CD4-positive, alpha-beta T cell treated with Interleukin-17A for 1 hour (primary cell): Measurements from ENCODE around the gene ARFGEF3.

Experiments used
- DNase-seq: peaks from one replicate; pipeline ENCODE4 v3.0.0-alpha.2; 2020

The ARFGEF3 gene

DNA sequence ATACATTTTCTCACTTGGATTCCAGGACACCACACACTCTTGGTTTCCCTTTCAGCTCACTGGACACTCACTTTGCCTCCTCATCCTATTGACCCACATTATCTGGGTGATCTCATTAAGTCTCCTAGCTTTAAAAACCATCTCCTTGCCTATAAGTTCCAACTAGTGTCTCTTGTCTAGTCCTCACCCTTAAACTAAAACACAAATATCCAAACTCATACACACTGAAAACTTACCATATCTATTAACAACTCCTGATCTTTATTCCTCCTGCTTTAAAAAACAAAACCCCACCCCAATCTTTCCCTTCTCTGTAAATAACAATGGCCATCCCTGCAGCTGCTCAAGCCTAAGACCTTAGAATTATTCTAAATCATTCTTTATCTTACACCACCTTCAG is 212.5 kb downstream of the ARFGEF3 start:
- DNase-seq = no peak

DNA sequence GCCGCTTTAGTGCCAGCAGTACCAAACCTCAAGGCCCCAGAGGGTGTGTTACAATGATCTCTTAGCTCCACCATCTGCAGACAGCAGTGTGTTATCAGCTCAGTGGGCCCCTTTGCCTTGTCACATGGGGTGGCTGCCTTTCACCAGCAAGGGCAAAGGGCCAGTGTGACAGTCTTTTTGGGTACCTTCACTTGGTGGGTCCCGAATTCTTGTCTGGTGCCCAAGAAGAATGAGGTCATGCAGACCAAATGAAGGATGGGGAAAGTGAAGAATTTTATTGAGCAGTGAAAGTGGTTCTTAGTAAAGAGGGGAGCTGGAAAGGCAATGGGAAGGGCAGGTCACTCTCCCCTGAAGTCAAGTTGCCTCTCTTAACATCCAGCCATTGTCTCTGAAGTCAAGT is 213.1 kb downstream of the ARFGEF3 start:
- no peak for DNase-seq

DNA sequence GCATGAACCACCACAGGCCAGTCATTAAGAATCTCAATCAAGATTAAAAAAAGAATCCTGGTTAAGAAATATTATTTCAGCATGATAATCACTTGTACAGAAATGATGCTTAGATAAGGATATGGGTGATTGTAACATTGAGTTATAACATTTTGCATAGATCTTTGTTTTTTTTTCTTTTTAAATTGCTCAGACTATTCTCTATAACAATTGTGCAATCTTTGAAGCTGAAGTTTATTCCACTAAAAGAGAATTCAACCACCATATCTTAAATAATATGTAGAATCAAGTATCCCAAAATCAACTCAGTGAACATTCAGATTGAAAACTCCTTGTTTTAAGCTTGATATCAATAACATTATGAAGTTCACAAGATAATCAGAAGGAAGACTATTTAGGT is 215.3 kb downstream of the ARFGEF3 start:
- no peak for DNase-seq

DNA sequence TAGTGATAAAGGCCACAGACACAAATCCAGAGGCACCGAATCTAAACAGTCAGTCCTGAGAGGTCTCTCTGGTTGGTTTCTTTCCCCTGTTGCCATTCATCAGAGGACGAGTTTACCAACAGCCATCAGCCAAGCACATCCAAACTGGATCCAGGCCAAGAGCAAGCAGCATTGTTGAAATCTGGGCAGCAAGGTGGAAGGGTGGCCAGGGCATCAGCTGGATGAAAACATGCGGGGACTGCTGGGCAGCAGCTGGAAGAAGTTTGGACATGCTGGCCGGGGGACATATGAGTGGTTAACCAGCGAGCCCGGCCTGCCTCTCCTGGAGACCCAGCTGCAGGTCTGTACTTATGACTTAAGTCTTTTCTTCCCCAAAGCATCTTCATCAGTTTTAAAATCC is 216.1 kb downstream of the ARFGEF3 start, which contains the start of gene SMIM28:
TSS of gene SMIM28 (plus strand) at position 62 of the 400 bp plus-strand sequence. CDS start at position 230, 168 bp downstream.
- no peak for DNase-seq

DNA sequence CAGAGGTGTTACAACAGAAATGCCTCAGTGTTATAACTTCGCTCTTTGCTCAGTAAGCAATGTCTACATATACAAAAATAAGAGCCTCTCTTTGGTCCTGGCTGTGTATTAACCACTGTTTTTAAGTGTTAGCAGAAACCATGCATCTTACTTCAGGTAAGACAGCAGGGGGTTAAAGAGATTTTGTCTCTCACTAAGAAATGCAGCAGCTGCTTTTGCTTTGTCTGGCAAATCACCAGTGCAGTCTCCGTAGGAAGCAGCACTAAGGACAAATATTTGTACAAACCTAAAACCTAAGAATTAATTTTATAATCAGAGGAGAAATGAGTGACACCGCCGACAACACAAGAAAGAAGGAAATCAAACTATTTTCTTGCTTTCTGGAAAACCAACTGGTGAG is 216.7 kb downstream of the ARFGEF3 start:
- no peak for DNase-seq

DNA sequence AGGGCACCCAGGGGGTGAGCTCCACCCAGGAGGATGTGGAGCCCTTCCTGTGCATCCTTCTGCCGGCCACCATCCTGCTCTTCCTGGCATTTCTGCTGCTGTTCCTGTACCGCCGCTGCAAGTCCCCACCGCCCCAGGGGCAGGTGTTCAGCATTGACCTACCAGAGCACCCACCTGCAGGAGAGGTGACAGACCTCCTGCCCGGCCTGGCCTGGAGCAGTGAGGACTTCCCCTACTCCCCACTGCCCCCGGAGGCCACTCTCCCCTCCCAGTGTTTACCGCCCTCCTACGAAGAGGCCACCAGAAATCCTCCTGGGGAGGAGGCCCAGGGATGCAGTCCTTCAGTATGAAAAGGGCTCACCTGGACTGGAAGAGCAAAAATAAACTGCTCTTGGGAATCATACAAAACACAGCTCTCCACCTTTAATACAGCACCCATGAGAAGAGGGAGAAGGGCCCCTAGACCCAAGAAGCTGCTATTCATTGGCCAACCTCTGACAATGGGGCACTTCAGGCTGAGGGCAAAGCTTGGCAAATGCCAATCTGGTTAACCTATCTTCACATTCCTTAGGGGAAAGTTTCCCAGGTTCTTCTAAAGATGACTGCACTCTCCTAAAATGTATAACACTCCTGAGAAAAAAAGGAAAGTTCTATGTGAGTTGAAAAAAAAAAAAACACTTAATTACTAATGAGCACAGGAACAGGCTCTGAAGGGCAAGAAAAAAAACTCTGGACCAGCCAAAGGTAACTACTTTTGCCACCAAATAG is 220.9 kb downstream of the ARFGEF3 start:
- no peak for DNase-seq

DNA sequence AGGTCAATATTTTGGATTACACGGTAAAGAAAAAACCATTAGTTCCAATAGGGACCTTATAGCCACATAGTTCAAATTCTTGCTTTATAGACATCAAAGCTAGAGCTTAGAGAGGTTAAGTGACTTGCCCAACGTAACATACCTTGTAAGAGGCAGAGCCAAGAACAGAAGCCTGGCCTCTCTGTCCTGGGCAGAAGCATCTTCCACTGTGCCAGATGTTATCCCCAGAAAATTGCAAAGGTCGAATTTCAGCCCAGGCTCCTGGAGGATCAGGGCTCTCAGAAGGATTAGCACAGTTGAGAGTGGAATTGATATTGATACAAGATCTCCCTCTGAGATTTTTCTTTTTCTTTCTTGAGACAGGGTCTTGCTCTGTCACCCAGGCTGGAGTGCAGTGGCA is 222.0 kb downstream of the ARFGEF3 start:
- no peak for DNase-seq

DNA sequence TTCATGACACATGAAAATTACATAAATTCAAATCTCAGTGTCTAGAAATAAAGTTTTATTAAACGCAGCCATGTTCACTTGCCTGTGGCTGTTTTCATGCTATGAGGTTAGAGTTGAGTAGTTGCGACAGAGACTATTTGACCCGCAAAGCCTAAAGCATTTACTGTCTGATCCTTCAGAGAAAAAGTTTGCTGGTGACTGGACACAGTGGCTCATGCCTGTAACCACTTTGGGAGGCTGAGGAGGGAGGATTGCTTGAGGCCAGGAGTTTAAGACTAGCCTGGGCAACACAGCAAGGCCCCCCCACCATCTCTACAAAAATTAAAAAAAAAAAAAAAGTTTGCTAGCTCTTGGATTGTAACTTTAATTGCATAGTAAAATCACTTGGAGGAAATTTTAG is 225.2 kb downstream of the ARFGEF3 start:
- DNase-seq = no peak

DNA sequence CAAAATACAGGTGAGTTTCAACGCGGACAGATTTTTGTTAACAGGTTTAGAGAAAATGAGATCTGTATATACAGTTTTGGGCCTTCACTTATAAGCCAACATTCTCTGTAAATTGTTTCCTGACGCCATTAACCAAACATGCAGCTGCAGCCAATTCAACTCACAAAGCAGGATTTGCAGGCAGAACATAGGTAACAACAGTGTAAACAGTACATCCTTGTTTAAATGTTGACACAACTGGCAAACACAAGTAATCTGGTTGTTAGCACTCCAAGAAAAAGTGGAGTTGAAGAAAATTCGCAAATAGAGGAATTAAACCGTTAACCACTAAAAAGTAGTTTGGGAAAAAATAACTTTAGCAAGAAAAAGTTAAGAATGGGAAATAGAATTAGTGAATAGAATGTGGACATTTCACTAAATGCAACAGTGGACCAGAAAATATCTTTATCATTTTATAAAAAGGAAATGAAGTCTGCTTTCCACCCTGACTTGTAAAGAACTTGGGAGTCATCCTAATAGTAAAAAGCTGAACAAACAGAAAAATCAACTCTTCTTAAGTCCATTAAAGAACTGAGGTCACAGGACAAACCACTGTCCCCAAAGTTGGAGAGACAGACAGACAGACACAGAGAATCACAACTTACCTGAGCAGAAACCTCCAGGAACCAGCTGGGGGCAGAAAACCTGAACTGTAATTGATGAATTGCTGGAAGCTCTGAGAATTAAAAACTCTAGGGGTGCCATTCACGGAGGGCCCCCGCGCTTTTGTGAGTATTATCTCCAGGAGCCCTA is 226.0 kb downstream of the ARFGEF3 start:
- DNase-seq = no peak

DNA sequence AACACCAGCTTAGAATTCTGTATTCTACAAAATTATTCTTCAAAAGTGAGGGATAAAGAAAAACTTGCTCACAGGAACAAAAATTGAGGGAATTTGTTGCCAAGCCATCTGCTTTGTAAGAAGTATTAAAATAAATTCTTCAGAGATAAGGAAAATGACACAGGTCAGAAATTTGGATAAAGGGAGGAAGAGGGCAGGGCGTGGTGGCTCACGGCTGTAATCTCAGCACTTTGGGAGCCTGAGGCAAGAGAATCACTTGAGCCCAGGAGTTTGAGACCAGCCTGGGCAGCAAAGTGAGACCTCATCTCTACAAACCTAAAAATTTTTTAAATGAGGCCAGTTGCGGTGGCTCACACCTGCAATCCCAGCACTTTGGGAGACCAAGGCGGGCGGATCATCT is 227.8 kb downstream of the ARFGEF3 start:
- DNase-seq = no peak
